ENCODE data around the gene TTLL3. TPM values are rescaled to one million over a fixed set of nuclear protein-coding genes. Genes with fewer than 3 reads are reported as not detected.

TTLL3 gene
- total RNA-seq, 1 experiment from 2014 or later, result 14.6 TPM

DNA sequence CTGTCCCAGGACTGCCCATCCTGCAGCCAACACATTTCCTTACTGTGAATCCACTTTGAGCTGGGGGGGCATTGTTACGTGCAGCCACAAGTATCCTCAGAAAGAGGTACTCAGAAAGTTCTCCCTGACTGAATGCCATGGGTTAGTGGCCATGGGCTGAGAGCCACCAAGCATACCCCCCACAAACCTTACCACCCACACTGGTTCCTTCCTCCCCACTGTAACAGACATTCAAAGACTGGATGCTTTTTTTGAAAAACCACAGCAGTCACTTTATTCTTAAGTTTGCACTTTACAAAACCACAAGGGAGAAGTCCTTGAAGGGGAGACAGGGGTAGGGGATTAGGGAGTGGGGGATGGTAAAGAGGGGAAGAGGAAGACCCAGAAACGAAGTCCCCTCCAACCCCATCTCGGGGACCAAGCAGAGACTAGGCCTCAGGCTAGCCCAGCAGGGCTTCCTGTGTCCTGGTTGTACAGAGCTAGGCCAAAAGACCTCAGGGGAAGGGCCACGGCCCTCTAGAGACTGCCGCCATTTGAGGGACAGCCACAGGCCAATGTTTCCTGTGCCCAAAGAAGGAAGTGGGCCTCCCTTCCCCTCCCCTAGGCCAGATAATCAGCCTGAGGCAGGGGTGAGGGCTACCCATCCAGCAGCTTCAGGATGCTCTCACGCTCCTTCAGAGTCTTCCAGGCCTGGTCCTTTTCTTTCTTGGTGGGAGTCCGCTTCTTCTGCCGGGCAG, 30.2 kb upstream of the TTLL3 start:
- intact Hi-C loops (cut with micrococcal nuclease), result no loop called here
- TSS peak; percentile 71 for BruUV-seq (replicated peaks)
- POLR2A ChIA-PET, result interaction anchor here (1.2 to 2.3 kb wide), 2 partner anchors 11 to 13 kb away, joined by 3 to 7 read pairs; partner anchors contain the start of genes ARPC4 and TADA3
- H3K4me1 Mint-ChIP-seq (ENCODE audit: insufficient read depth, unreplicated experiment), result peaks cover 16% of the 10 kb centered on the region
- H3K4me3 Mint-ChIP-seq (ENCODE audit: unreplicated experiment), result no peak overlapping the region
- peaks cover 22% of the 10 kb centered on the region for H3K36me3 Mint-ChIP-seq (ENCODE audit: insufficient read depth, unreplicated experiment)
- TF ChIP-seq, protein P1, sequence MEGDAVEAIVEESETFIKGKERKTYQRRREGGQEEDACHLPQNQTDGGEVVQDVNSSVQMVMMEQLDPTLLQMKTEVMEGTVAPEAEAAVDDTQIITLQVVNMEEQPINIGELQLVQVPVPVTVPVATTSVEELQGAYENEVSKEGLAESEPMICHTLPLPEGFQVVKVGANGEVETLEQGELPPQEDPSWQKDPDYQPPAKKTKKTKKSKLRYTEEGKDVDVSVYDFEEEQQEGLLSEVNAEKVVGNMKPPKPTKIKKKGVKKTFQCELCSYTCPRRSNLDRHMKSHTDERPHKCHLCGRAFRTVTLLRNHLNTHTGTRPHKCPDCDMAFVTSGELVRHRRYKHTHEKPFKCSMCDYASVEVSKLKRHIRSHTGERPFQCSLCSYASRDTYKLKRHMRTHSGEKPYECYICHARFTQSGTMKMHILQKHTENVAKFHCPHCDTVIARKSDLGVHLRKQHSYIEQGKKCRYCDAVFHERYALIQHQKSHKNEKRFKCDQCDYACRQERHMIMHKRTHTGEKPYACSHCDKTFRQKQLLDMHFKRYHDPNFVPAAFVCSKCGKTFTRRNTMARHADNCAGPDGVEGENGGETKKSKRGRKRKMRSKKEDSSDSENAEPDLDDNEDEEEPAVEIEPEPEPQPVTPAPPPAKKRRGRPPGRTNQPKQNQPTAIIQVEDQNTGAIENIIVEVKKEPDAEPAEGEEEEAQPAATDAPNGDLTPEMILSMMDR (IDR thresholded peaks at IDR 0.05; ENCODE audit: unreplicated experiment), result no peak
- H3K27me3 Mint-ChIP-seq (ENCODE audit: insufficient read depth, unreplicated experiment), result no peaks in the 10 kb centered on the region
- CTCF ChIA-PET, result interaction anchor here (0.7 kb wide), 1 partner anchor 11 kb away, joined by 3 read pairs; no protein-coding TSS in a partner anchor
- H3K27ac Mint-ChIP-seq (ENCODE audit: low read depth, unreplicated experiment), result no peak overlapping the region
- no peak for DNase-seq (ENCODE audit: unreplicated experiment)
- H3K9me3 Mint-ChIP-seq (ENCODE audit: unreplicated experiment), result no peaks in the 10 kb centered on the region

DNA sequence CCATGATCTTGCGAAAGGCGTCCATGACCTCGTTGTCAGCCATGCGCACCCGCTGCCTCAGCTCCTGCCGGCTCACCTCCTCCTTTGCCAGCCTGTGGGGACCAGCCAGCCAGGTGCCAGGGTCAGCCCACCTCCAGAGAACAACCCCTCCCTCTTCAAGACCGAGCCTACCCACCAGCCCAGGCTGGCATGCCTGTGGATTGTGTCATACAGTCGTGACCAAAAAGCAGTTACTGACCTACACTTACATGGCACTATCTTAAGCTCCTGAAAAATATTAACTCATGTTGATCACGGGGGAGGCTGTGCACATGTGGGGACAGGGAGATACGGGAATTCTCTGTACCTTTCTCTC, 29.6 kb upstream of the TTLL3 start:
- no TSS peak for BruUV-seq (replicated peaks)
- Mint-ChIP-seq H3K4me1 (ENCODE audit: insufficient read depth, unreplicated experiment) (peaks cover 16% of the 10 kb centered on the region), H3K36me3 (ENCODE audit: insufficient read depth, unreplicated experiment) (peaks cover 27% of the 10 kb centered on the region), H3K27me3 (ENCODE audit: insufficient read depth, unreplicated experiment) (no peaks in the 10 kb centered on the region), H3K27ac (ENCODE audit: low read depth, unreplicated experiment) (no peak overlapping the region), H3K9me3 (ENCODE audit: unreplicated experiment) (no peaks in the 10 kb centered on the region), H3K4me3 (ENCODE audit: unreplicated experiment) (no peak overlapping the region)
- DNase-seq (ENCODE audit: unreplicated experiment), result no peak
- CTCF ChIA-PET, result interaction anchor here (0.6 to 0.7 kb wide), 2 partner anchors 11 to 167 kb away, joined by 3 read pairs; no protein-coding TSS in a partner anchor
- TF ChIP-seq, protein P1 (IDR thresholded peaks at IDR 0.05; ENCODE audit: unreplicated experiment), result no peak
- intact Hi-C loops (cut with micrococcal nuclease), result no loop called here
- POLR2A ChIA-PET, result interaction anchor here (1.2 to 2.3 kb wide), 2 partner anchors 11 to 13 kb away, joined by 3 to 7 read pairs; partner anchors contain the start of genes ARPC4 and TADA3

DNA sequence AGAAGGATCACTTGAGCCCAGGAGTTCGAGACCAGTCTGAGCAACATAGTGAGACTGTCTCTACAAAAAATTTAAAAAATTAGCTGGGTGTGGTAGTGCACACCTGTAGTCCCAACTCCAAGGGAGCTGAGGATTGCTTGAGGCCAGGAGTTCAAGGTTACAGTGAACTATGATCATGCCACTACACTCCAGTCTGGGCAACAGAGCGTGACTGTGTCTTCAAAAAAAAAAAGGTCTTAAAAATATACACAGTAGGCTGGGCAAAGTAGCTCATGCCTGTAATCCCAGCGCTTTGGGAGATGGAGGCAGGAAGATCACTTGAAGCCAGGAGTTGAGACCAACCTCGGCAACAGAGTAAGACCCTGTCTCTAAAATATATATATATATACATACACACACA, 29.2 kb upstream of the TTLL3 start:
- BruUV-seq (replicated peaks), result no TSS peak
- DNase-seq (ENCODE audit: unreplicated experiment), result no peak
- intact Hi-C loops (cut with micrococcal nuclease), result no loop called here
- H3K9me3 Mint-ChIP-seq (ENCODE audit: unreplicated experiment), result no peaks in the 10 kb centered on the region
- peaks cover 30% of the 10 kb centered on the region for H3K36me3 Mint-ChIP-seq (ENCODE audit: insufficient read depth, unreplicated experiment)
- TF ChIP-seq, protein P1 (IDR thresholded peaks at IDR 0.05; ENCODE audit: unreplicated experiment), result no peak
- H3K27me3 Mint-ChIP-seq (ENCODE audit: insufficient read depth, unreplicated experiment), result no peaks in the 10 kb centered on the region
- no peak overlapping the region for H3K27ac Mint-ChIP-seq (ENCODE audit: low read depth, unreplicated experiment)
- ChIA-PET POLR2A (interaction anchor here (0.7 to 2.3 kb wide), 3 partner anchors 10 to 113 kb away, joined by 3 to 7 read pairs (median 4); partner anchors contain the start of genes ARPC4 and TADA3), CTCF (interaction anchor here (0.6 kb wide), 1 partner anchor 167 kb away, joined by 3 read pairs; no protein-coding TSS in a partner anchor)
- H3K4me3 Mint-ChIP-seq (ENCODE audit: unreplicated experiment), result no peak overlapping the region
- H3K4me1 Mint-ChIP-seq (ENCODE audit: insufficient read depth, unreplicated experiment), result peaks cover 16% of the 10 kb centered on the region

DNA sequence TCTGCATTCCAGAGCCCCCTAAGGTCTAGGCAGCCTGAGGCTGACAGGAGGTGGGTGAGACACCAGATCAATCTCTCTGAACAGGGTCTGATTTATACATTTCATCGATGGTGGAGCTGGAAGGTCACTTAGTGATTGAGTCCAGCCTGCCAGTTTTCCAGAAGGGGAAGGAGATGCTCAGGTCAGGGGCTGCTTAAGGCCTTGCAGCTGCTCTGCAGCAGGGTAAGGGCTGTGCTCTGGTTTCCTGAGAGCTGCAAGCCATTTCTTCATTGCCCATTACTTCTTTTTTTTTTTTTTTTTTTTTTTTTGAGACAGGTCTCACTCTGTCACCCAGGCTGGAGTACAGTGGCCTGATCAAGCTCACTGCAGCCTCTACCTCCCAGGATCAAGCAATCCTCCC, 28.5 kb upstream of the TTLL3 start:
- peaks cover 16% of the 10 kb centered on the region for H3K4me1 Mint-ChIP-seq (ENCODE audit: insufficient read depth, unreplicated experiment)
- ChIA-PET CTCF (interaction anchor here (0.7 to 1.2 kb wide), 4 partner anchors 66 to 502 kb away, joined by 3 to 4 read pairs (median 3); partner anchors contain the start of gene CRELD1), POLR2A (interaction anchor here (0.6 to 2.3 kb wide), 5 partner anchors 9 to 114 kb away, joined by 3 to 7 read pairs (median 4); partner anchors contain the start of genes ARPC4 and TADA3)
- no peaks in the 10 kb centered on the region for H3K9me3 Mint-ChIP-seq (ENCODE audit: unreplicated experiment)
- H3K27ac Mint-ChIP-seq (ENCODE audit: low read depth, unreplicated experiment), result no peak overlapping the region
- H3K36me3 Mint-ChIP-seq (ENCODE audit: insufficient read depth, unreplicated experiment), result peaks cover 30% of the 10 kb centered on the region
- no peak overlapping the region for H3K4me3 Mint-ChIP-seq (ENCODE audit: unreplicated experiment)
- no TSS peak for BruUV-seq (replicated peaks)
- intact Hi-C loops (cut with micrococcal nuclease), result no loop called here
- TF ChIP-seq, protein P1 (IDR thresholded peaks at IDR 0.05; ENCODE audit: unreplicated experiment), result no peak
- no peaks in the 10 kb centered on the region for H3K27me3 Mint-ChIP-seq (ENCODE audit: insufficient read depth, unreplicated experiment)
- DNase-seq (ENCODE audit: unreplicated experiment), result no peak
